Adrenal gland (tissue), 5 donors: ENCODE measurements around the gene TNFSF18.

Experiments
- CTCF ChIP-seq, 6 experiments: fragments of 450-650 bp in 4 of 6; fragments of 200-600 bp in 2 of 6; sonication (generic) in 1 of 6; IDR thresholded peaks; 1 replicate in 5 of 6; 2 replicates in 1 of 6; pipeline versions ENCODE4 v1.5.1 to v1.8.0; 2016 to 2021; ENCODE audit warnings: antibody characterized with exemption in 6 of 6, mild to moderate bottlenecking in 2 of 6, moderate library complexity in 1 of 6
- POLR2A ChIP-seq, 2 donors: fragments of 450-650 bp; IDR thresholded peaks; one replicate each; pipeline ENCODE4 v1.6.1; 2017; ENCODE audit warnings: antibody characterized with exemption in 2 of 2, mild to moderate bottlenecking in 2 of 2, moderate library complexity in 1 of 2
- donor health status: DM: no; HTN: no; CAD: no.

DNA sequence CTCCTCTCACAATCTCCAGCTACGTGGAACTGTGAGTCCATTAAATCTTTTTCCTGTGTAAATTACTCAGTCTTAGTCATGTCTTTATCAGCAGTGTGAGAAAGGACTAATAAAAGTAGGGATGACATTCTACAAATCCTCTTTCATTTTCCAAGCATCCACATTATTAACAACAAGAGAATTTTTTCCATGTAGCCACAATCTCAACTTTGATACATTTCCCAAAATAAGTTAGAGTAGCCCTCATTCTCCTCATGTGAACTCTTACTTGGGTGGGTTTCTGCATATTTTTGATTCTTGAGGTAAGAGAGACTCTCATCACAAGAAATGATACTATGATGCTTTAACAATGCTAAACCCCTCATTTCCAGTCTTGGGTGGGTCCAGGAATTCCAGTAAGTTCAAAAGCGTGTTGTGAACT lies 52.8 kb downstream of the TNFSF18 start:
- TF ChIP-seq CTCF (IDR thresholded peaks at IDR 0.05) (no peak), POLR2A (IDR thresholded peaks at IDR 0.05) (no peak)
